HS-5 (cell line): ENCODE results near the gene ZFYVE28.
"Not testable (repeated sequence)": the region's sequence is repeated elsewhere in the genome, so short reads cannot be mapped to it uniquely, and the experiment has no call there.

Experiments used
- DNase-seq: peaks from one replicate; pipeline ENCODE4 v3.0.0-alpha.2; 2012; ENCODE audit warnings: low read depth

ZFYVE28 gene

DNA sequence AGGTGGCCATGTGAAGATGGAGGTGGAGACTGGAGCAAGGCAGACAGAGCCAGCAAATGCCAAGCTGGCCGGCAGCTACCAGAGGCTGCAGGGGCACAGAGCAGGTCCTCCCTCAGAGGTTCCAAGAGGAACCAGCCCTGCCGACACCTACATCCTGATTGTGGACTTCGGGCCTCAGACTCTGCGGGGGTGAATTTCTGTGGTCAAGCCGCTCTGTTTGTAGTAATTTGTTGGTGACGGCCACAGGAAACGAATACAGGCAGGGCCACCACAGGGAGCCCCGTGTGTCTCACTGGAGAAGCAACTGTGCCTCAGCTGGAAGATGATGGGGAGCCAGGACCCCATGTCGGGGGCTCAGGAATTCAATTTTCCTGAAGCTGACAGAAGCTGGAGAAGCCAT is 28.3 kb downstream of the ZFYVE28 start:
- no peak for DNase-seq

GRCh38 chr4:2389691-2390090 is 28.8 kb downstream of the ZFYVE28 start:
- no peak for DNase-seq

GRCh38 chr4:2388429-2389182 is 29.8 kb downstream of the ZFYVE28 start:
- DNase-seq, result no peak

GRCh38 chr4:2387829-2388228 is 30.6 kb downstream of the ZFYVE28 start:
- DNase-seq, result no peak

- DNase-seq, result no peak
Observed at GRCh38 chr4:2387218-2387617, 31.2 kb downstream of the ZFYVE28 start.

GRCh38 chr4:2386717-2387116 is 31.7 kb downstream of the ZFYVE28 start:
- no peak for DNase-seq

GRCh38 chr4:2385516-2385915 is 32.9 kb downstream of the ZFYVE28 start:
- no peak for DNase-seq

DNA sequence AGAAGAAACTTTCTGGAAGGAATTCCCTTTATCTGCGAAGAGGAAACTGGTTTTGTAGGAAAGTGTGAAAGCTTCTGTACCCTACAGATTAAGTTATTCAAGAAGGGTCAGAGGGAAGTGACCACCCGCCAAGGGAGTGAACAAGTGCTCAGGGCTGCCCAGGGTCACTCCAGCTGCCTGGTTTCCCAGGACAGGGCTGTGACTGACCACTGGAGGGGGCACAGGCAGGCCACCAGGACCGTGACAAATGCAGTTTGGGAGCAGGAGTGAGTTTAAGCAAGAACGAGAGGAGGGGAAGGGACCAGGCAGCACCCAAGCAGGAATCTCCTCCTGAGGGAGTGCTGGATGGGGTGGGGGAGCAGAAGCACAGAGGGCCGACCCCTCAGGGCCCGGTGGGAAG is 34.2 kb downstream of the ZFYVE28 start:
- DNase-seq, result no peak

GRCh38 chr4:2383760-2384159 is 34.7 kb downstream of the ZFYVE28 start:
- DNase-seq, result no peak

GRCh38 chr4:2383220-2383631 is 35.2 kb downstream of the ZFYVE28 start:
- DNase-seq, result not testable (repeated sequence)

DNA sequence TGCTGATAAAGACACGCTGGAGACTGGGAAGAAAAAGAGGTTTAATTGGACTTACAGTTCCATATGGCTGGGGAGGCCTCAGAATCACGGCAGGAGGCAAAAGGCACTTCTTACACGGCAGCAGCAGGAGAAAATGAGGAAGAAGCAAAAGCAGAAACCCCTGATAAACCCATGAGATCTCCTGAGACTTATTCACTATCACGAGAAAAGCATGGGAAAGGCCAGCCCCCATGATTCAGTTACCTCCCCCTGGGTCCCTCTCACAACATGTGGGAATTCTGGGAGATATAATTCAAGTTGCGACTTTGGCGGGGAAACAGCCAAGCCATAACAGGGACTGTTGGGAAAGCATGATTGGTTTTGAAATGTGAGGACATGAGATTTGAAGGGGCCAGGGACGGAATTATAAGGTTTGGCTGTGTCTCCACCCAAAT is 35.7 kb downstream of the ZFYVE28 start:
- DNase-seq, result not testable (repeated sequence)

DNA sequence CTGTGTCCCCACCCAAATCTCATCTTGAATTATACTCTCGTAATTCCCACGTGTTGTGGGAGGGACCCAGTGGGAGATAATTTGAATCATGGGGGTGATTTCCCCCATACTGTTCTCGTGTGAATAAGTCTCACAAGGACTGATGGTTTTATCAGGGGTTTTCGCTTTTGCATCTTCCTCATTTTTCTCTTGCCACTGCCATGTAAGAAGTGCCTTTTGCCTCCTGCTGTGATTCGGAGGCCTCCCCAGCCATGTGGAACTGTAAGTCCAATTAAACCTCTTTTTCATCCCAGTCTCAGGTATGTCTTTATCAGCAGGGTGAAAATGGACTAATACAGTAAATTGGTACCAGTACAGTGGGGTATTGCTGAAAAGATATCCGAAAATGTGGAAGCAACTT is 37.9 kb downstream of the ZFYVE28 start:
- DNase-seq, result not testable (repeated sequence)

GRCh38 chr4:2378898-2379297 is 39.5 kb downstream of the ZFYVE28 start:
- no peak for DNase-seq

DNA sequence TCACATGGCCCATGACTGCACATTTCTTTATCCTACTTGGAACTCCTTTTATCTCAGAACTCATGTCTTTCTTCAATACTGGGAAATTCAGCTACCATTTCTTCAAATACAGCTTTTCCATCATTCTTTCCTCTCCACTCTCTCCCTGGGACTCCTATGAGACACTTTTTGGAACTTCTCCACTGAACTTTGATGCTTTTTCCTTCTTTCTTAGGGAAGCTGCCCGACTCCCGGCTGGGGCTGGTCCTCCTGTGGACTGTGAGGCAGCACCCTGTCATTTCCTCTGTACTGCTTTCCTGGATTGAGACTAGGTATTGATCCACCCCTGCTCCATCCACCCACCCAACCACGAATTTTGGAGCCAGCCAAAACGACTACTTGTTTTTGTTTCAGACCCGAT is 40.0 kb downstream of the ZFYVE28 start:
- DNase-seq, result no peak

- no peak for DNase-seq
Observed at GRCh38 chr4:2377241-2377640, 41.2 kb downstream of the ZFYVE28 start.

DNA sequence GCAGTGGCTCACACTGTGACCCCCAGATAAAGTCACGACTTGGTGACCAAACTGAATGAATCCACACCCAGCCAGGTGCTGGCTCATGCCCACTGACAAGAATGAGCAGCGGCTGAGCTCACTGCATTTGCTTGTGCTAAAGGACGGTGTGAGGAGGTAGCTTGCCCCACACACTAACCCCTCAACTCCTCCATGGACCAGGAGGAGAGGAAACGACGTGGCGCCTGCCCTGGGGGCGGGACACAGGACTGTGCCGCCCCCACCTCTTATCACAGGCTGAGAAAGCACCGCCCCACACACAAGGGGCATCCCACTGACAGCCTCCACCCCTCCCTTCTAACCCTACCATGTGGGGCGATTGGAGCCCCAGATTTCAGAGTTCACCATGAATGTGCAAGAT is 43.0 kb downstream of the ZFYVE28 start:
- no peak for DNase-seq

DNA sequence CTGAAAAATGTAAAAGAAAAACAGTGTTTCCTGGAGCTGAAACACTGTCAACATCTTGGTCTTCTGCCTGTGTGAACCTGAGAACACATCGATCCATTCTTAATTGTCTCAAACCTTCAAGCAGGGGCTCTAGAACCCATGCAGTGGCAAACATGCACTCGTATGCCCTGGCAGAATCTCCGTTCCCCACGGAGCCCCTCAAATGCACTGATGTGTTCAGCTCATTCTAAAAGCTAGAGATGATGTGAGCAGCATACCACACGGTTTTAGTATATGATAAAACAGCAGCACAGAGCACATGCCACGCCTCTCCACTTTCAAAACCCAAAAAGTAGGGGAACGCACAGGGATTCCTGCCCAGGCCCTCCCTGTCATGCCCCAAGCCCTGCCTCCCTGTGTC is 44.9 kb downstream of the ZFYVE28 start:
- no peak for DNase-seq

GRCh38 chr4:2372488-2373030 is 45.9 kb downstream of the ZFYVE28 start:
- DNase-seq, result no peak

DNA sequence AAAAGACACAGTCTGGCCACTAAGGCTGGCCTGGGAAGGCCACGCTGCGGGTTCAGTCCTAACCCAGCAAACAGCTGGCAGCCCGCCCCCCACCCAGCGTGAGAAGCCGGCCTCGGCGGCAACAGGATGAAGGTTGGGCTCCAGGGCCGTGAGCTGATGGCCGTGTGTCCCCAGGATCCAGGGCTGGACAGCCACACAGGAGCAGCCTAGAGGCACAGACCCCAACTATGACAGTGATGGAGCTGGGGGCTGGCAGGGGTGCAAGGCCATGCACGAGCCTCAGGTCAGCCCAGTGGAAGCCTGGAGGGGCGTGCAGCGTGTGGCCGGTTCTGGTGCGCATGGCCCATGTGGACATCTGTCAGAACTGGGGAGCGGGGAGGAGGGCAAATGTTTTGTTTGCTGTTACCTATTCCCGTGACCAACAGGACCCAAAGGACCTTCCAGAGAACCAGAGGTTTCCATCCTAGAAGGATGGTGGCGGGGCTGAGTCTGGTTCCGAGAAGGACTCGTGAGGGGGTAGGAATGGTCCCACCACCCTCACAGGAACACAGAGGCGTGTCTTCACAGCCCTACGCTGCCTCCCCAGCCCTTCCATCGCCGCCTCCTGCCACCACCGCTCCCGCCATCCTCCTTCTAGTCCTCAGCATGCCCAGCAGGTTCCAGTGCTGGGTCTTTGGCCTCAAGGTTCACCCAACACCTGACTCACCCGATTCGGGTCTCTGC is 46.5 kb downstream of the ZFYVE28 start:
- DNase-seq, result no peak

DNA sequence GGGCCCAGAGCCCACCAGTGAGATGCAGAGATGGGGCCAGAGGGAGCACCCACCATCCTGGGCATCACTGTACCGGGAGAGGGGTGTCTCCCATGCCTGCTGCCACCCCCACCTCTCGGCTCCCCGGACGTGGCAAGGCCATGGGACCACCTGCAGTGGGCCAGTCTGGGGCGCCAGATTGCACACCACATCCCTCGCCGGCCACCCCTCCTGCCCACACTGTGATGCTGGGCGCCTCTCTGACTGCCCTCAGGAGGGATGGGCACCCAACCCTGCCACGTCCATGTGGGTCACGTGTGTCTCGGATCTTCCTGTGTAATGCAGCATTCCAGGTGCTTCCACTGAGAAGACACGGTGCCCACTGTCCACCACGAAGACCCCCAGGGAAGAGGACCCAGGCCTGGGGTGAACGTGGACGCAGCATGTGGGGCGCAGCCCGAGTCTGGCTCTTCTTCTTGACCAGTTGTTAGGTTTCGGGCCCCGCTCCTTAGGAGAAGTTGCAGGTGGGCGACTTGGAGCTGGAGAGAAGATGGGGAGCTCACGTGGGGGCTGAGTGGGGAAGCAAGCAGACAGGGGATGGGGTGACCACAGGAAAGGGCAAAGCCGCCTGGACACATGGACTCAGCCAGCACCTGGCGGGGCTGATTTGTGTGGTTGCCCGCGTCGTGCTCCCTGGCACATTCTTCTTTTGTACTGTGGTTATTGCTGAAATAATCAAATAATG is 47.7 kb downstream of the ZFYVE28 start:
- DNase-seq, result no peak

DNA sequence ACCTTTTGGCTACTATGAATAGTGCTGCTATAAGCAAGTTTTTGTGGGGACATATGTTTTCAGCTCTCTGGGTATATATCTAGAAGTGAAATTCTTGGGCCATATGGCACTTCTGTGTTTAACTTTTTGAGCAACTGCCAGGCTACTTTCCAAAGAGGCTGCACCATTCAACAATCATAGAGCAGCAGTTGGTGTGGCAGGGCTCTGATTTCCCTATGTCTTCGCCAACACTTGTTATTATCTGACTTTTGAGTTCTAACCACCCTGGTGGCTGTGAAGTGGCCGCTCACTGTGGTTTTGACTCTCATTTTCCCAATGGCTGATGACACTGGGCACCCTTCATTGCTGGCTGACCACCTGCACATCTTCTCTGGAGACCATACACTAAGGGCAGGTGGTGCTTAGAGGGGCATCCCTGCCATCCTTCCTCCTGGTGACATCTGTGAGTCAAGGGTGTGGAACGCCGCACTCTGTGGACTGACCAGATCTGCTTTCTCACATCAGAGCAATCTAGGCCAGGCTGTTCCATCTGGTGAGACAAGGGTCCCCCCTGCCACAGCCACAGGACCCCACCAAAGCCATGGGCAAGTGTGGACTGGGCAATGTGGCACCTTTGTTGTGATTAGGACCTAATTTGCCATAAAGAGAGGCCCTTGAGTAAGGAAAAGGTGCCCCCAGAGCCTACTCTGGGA is 49.6 kb downstream of the ZFYVE28 start:
- DNase-seq, result no peak

DNA sequence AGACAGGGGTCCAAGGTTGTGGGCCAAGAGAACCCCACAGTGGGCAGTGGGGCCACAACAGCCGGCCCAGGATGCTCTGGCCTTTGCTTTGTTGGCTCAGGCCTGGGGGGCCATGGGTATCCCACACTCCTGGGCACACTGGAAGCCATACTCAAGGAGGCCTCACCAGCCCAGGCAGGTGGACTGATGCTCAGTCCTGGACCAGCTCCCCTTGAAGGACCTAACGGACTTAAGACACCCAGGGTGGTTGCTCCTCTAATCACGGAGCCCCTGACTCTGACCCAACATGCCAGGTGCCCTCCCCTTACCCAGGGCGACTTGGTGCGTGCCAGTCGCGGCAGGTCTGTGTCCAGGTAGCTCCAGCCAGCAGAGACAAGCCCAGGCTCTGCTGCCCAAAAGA is 50.8 kb downstream of the ZFYVE28 start:
- DNase-seq, result no peak
